ENCODE measurements around the gene SEMA3B. TPM values are rescaled to one million over a fixed set of nuclear protein-coding genes. Genes with fewer than 3 reads are reported as not detected.
"Not testable (repeated sequence)": the region's sequence is repeated elsewhere in the genome, so short reads cannot be mapped to it uniquely, and the experiment has no call there.

The SEMA3B gene
- 0.30 TPM for polyA plus RNA-seq (2012; ENCODE audit: missing spikeins)

GRCh38 chr3:50268703-50269451 is at the start of gene SEMA3B:
Gene SEMA3B (plus strand): TSS chr3:50269147. CDS start chr3:50269241, 94 bp downstream.
- FAIRE-seq (no peak), DNase-seq (ENCODE audit: insufficient read length) (no peak)
- TF ChIP-seq POLR2A (IDR thresholded peaks at IDR 0.05; ENCODE audit: low read depth, low read length): no peak
- no peak for TF ChIP-seq TAF1 (IDR thresholded peaks at IDR 0.05; ENCODE audit: borderline replicate concordance, low read depth, low read length)
- TF ChIP-seq POLR2AphosphoS5 (IDR thresholded peaks at IDR 0.05; ENCODE audit: low read depth, low read length): no peak

- no peak for DNase-seq (ENCODE audit: insufficient read length)
- TF ChIP-seq POLR2A (IDR thresholded peaks at IDR 0.05; ENCODE audit: low read depth, low read length): no peak
- no peak for TF ChIP-seq POLR2AphosphoS5 (IDR thresholded peaks at IDR 0.05; ENCODE audit: low read depth, low read length)
- no peak for TF ChIP-seq TAF1 (IDR thresholded peaks at IDR 0.05; ENCODE audit: borderline replicate concordance, low read depth, low read length)
- no peak for FAIRE-seq
These were observed 49.7 kb upstream of the SEMA3B start for GRCh38 chr3:50219285-50219684.

DNA sequence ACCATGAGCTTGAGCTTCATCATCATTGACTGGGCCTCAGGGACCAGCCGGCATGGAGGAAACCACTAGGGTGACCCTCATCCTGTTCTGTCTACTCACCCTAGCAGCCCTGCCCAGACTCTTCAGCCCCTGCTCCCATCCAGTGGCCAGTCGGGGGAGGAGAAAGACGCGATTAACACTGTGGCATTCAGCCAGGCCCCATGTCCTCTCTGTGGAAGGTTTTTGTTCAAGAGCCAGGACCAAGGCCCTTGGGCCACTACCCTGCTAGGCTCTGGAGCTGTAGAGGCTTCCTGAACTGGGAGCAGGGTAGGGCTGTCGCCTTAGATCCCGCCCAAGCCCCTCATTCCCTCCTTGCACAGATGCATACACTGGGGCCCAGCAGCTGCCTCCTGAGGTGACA is 48.8 kb upstream of the SEMA3B start:
- no peak for FAIRE-seq
- DNase-seq (ENCODE audit: insufficient read length): no peak
- TF ChIP-seq POLR2A (IDR thresholded peaks at IDR 0.05; ENCODE audit: low read depth, low read length) (no peak), POLR2AphosphoS5 (IDR thresholded peaks at IDR 0.05; ENCODE audit: low read depth, low read length) (no peak), TAF1 (IDR thresholded peaks at IDR 0.05; ENCODE audit: borderline replicate concordance, low read depth, low read length) (no peak)

DNA sequence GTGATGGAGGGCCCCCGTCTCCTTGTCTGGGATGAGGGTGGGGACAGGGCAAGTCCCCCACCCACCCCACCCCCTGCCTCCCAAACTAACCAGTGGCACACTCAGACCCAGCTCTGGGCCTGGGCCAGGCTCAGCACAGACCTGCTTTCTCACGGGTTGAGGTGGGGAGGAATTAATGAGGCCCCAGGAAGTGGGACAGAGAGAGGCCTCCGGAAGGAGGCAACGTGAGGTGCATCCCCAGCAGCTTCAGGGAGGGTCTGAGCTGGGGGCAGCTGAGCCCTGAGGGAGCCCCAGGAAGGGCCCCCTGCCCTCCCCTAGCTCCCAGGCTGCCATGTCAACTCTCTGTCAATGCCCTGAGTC is 47.9 kb upstream of the SEMA3B start:
- no peak for FAIRE-seq

DNA sequence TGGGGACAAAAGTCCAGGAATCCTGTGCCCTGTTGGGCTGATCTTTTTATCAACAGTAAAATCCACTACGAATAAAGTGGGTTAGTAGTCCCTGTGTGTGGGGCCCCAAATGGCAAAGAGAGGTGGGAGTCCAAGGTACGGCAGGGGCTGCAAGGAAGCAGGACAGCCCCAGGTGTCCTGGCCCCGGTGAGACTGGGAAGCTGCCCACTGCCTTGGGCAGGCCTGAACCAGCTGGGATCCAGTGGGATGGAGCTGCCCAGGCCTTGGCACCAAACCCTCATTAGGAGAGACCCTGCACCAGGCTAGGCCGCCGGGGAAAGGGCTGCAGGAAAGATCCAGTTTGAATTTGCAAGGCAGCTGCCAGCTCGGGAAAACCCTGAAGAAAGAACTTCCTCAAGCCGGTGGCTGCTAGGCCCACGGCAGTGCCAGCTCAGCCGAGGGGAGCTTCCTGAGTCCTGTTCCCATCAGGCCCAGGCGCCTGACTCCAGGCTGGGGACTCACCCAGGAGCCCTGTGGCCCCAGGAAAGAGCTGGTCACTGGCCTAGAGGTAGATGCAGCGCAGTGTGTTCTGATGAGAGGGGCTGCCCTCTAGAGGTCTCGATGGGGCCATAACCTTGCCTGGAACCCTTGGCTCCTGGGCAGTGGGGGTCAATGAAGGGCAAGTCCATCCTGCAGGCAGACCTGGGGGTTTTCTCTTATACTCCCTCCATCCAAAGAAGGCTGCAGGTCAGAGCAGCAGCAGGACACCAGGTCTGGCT is 47.4 kb upstream of the SEMA3B start:
- FAIRE-seq: no peak
- DNase-seq (ENCODE audit: insufficient read length): no peak
- no peak for TF ChIP-seq POLR2A (IDR thresholded peaks at IDR 0.05; ENCODE audit: low read depth, low read length)
- no peak for TF ChIP-seq POLR2AphosphoS5 (IDR thresholded peaks at IDR 0.05; ENCODE audit: low read depth, low read length)
- no peak for TF ChIP-seq TAF1 (IDR thresholded peaks at IDR 0.05; ENCODE audit: borderline replicate concordance, low read depth, low read length)

More for the DNA sequence above, 47.9 kb upstream of the SEMA3B start:
- DNase-seq (ENCODE audit: insufficient read length): no peak
- no peak for TF ChIP-seq POLR2A (IDR thresholded peaks at IDR 0.05; ENCODE audit: low read depth, low read length)
- TF ChIP-seq POLR2AphosphoS5 (IDR thresholded peaks at IDR 0.05; ENCODE audit: low read depth, low read length): no peak

DNA sequence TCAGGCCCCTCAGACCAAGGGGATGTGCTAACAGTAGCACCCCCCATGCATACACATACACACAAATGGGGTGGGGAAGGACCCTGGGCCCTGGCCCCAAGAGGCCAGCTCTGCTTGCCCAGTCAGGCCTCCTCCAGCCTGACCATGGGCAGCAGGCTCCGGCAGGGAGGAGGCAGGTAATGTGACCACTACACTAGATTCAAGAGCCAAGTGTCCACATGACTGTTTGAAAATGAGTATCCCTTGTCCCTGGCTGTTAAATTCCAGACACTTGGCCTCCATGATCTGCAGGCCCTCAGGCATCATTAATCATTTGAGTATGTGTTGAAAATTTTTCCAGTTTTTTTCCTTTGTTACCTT is 46.8 kb upstream of the SEMA3B start:
- DNase-seq (ENCODE audit: insufficient read length) (no peak), FAIRE-seq (no peak)
- no peak for TF ChIP-seq POLR2A (IDR thresholded peaks at IDR 0.05; ENCODE audit: low read depth, low read length)
- no peak for TF ChIP-seq TAF1 (IDR thresholded peaks at IDR 0.05; ENCODE audit: borderline replicate concordance, low read depth, low read length)
- TF ChIP-seq POLR2AphosphoS5 (IDR thresholded peaks at IDR 0.05; ENCODE audit: low read depth, low read length): no peak

- no peak for DNase-seq (ENCODE audit: insufficient read length)
- no peak for TF ChIP-seq TAF1 (IDR thresholded peaks at IDR 0.05; ENCODE audit: borderline replicate concordance, low read depth, low read length)
- no peak for TF ChIP-seq POLR2A (IDR thresholded peaks at IDR 0.05; ENCODE audit: low read depth, low read length)
- TF ChIP-seq POLR2AphosphoS5 (IDR thresholded peaks at IDR 0.05; ENCODE audit: low read depth, low read length): no peak
- no peak for FAIRE-seq
These were observed 44.3 kb upstream of the SEMA3B start for GRCh38 chr3:50224639-50225038.

- FAIRE-seq (no peak), DNase-seq (ENCODE audit: insufficient read length) (no peak)
- no peak for TF ChIP-seq TAF1 (IDR thresholded peaks at IDR 0.05; ENCODE audit: borderline replicate concordance, low read depth, low read length)
- TF ChIP-seq POLR2A (IDR thresholded peaks at IDR 0.05; ENCODE audit: low read depth, low read length): no peak
- no peak for TF ChIP-seq POLR2AphosphoS5 (IDR thresholded peaks at IDR 0.05; ENCODE audit: low read depth, low read length)
These were observed 42.0 kb upstream of the SEMA3B start for GRCh38 chr3:50226888-50227389.

GRCh38 chr3:50227390-50228183 is 41.4 kb upstream of the SEMA3B start:
- FAIRE-seq (peak; percentile 93), DNase-seq (ENCODE audit: insufficient read length) (peak; percentile 99)
- 0 out of 2 replicates have a peak, but pooled peaks have one; percentile 25 for TF ChIP-seq TAF1 (IDR thresholded peaks at IDR 0.05; ENCODE audit: borderline replicate concordance, low read depth, low read length)
- TF ChIP-seq POLR2AphosphoS5 (IDR thresholded peaks at IDR 0.05; ENCODE audit: low read depth, low read length): no peak
- TF ChIP-seq POLR2A (IDR thresholded peaks at IDR 0.05; ENCODE audit: low read depth, low read length): peak; percentile 75

DNA sequence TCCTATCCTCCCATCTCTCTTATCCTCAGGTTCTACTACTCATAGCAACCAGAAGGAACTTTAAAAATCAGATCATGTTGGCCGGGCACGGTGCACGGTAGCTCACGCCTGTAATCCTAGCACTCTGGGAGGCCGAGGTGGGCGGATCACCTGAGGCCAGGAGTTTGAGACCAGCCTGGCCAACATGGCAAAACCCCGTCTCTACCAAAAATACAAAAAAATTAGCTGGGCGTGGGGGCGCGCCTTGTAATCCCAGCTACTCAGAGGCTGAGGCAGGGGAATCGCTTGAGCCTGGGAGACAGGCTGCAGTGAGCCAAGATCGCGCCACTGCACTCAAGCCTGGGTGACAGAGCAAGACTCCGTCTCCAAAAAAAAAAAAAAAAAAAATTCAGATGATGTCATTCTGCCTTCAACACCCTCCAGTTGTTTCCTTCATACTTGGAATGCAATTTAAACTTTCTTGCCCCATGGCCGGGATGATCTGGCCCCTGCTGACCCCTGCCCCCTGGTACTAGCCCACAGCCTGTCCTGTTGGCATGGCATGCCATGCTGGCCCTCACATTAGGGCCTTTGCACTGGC is 40.7 kb upstream of the SEMA3B start:
- not testable (repeated sequence) for FAIRE-seq

GRCh38 chr3:50229490-50229889 is 39.5 kb upstream of the SEMA3B start:
- no peak for TF ChIP-seq POLR2A (IDR thresholded peaks at IDR 0.05; ENCODE audit: low read depth, low read length)
- no peak for TF ChIP-seq POLR2AphosphoS5 (IDR thresholded peaks at IDR 0.05; ENCODE audit: low read depth, low read length)
- TF ChIP-seq TAF1 (IDR thresholded peaks at IDR 0.05; ENCODE audit: borderline replicate concordance, low read depth, low read length): no peak
- DNase-seq (ENCODE audit: insufficient read length) (no peak), FAIRE-seq (no peak)

More for the DNA sequence above, 40.7 kb upstream of the SEMA3B start:
- DNase-seq (ENCODE audit: insufficient read length): not testable (repeated sequence)

All from GM12892 (cell line).